Colonic mucosa (tissue), 4 donors: ENCODE results near the gene UBAP1. TPM values are rescaled to one million over a fixed set of nuclear protein-coding genes. Genes with fewer than 3 reads are reported as not detected.
"Not testable (repeated sequence)": the region's sequence is repeated elsewhere in the genome, so short reads cannot be mapped to it uniquely, and the experiment has no call there.

Source experiments
- DNase-seq: peaks from one replicate; pipeline ENCODE4 v3.0.0-alpha.2; 2020
- H3K27ac ChIP-seq: fragments of 200-600 bp; one replicate; pipeline ENCODE4 v1.8.0; 2021
- H3K27me3 ChIP-seq: fragments of 200-600 bp; one replicate; pipeline ENCODE4 v1.8.0; 2021
- H3K36me3 ChIP-seq: fragments of 200-600 bp; one replicate; pipeline ENCODE4 v1.8.0; 2021
- H3K4me1 ChIP-seq: fragments of 200-600 bp; one replicate; pipeline ENCODE4 v1.8.0; 2021; ENCODE audit warnings: mild to moderate bottlenecking
- H3K4me3 ChIP-seq: fragments of 200-600 bp; one replicate; pipeline ENCODE4 v1.8.0; 2021
- H3K9ac ChIP-seq, 2 donors: one replicate each; pipeline ENCODE4 v1.7.0; 2013; ENCODE audit warnings: control low read depth in 2 of 2, low read depth in 2 of 2, low read length in 2 of 2
- H3K9me3 ChIP-seq: fragments of 200-600 bp; one replicate; pipeline ENCODE4 v1.8.0; 2021
- intact Hi-C: fragments of 100-400 bp; cut with DNase I; formaldehyde crosslinking; loops from one replicate; pipeline ENCODE4 v1.14.1; 2022
- total RNA-seq, 2 donors: library from RNA; stranded (reverse); fragmentation: NEBNext Ultra II Directional in 1 of 2; extraction: Animal tissue kit (Norgen Biotek cat#: 25700) in 1 of 2; gene quantifications; one replicate each; pipeline ENCODE4 v1.2.1, GENCODE V29; 2021
- TF ChIP-seq, protein P1 (sequence below): fragments of 200-600 bp; IDR thresholded peaks from one replicate; pipeline ENCODE4 v1.8.0; 2022; ENCODE audit warnings: antibody characterized with exemption, mild to moderate bottlenecking
- donor health status: healthy.
- donor health status: DM: no; HTN: no; CAD: no.
- donor health status: DM: no; HTN: no; CAD: no.

UBAP1 gene
- total RNA-seq, 2 donors from 2014 or later: 32.9 to 45.4 TPM

DNA sequence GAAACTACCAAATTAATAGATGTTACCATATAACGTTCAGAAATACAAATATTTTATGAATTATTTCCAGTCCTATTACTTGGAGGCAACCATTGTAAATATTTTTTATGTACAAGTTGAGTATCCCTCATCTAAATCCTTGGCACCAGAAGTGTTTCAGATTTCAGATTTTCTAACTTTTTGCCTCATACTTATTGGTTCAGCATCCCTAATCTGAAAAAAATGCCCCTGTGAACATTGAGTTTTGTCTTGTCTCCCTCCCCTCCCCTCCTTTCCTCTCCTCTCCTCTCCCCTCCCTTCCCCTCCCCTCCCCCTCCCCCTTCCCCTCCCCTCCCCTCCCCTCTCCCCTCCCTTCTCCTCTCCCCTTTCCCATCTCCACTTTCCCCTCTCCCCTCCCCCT, 40.6 kb downstream of the UBAP1 start:
- no peaks in the 10 kb centered on the region for H3K4me1 ChIP-seq
- TF ChIP-seq, protein P1, sequence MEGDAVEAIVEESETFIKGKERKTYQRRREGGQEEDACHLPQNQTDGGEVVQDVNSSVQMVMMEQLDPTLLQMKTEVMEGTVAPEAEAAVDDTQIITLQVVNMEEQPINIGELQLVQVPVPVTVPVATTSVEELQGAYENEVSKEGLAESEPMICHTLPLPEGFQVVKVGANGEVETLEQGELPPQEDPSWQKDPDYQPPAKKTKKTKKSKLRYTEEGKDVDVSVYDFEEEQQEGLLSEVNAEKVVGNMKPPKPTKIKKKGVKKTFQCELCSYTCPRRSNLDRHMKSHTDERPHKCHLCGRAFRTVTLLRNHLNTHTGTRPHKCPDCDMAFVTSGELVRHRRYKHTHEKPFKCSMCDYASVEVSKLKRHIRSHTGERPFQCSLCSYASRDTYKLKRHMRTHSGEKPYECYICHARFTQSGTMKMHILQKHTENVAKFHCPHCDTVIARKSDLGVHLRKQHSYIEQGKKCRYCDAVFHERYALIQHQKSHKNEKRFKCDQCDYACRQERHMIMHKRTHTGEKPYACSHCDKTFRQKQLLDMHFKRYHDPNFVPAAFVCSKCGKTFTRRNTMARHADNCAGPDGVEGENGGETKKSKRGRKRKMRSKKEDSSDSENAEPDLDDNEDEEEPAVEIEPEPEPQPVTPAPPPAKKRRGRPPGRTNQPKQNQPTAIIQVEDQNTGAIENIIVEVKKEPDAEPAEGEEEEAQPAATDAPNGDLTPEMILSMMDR: no peak
- no peak overlapping the region for H3K27ac ChIP-seq
- no peaks in the 10 kb centered on the region for H3K9me3 ChIP-seq
- intact Hi-C loops: no loop called here
- no peaks in the 10 kb centered on the region for H3K27me3 ChIP-seq
- DNase-seq: no peak
- H3K9ac ChIP-seq: no peak overlapping the region
- H3K36me3 ChIP-seq: no peaks in the 10 kb centered on the region
- H3K4me3 ChIP-seq: no peak overlapping the region

DNA sequence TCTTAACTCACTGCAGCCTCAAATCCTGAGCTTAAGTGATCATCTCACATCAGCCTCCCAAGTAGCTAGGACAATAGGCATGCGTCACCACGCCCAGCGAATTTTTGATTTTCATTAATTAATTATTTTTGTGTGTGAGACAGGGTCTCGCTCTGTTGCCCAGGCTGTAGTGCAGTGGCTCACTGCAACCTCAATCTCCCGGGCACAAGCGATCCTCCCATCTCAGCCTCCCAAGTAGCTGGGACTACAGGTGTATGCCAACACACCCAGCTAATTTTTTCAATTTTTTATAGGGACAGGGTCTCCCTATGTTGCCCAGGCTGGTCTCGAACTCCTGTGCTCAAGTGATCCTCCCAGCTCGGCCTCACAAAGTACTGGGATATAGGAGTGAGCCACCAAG, 41.4 kb downstream of the UBAP1 start:
- intact Hi-C loops: no loop called here
- TF ChIP-seq, protein P1: no peak
- H3K27ac ChIP-seq: no peak overlapping the region

DNA sequence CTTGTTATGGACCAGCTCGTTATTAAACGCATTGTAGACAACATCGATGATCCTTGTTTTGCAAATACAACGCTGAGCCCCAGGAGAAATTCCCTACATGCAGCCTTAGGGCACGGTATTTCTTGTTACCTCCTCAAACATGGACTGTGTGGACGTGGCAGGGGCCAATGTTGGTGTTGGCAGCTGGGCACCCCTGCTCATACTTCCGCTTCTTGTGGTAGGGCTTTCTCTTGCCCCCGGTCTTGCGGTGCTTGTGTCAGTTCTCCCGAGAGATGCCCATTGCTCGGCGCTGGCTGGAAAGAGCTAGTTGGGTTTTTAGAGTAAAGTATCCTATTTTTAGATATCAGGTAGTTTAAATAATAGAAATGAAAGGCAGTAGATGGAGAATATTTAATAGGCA, 45.5 kb downstream of the UBAP1 start:
- TF ChIP-seq, protein P1: no peak
- Histone ChIP-seq H3K27me3 (no peaks in the 10 kb centered on the region), H3K27ac (no peak overlapping the region), H3K4me1 (no peaks in the 10 kb centered on the region), H3K9ac (no peak overlapping the region), H3K9me3 (no peaks in the 10 kb centered on the region), H3K36me3 (no peaks in the 10 kb centered on the region), H3K4me3 (no peak overlapping the region)
- no peak for DNase-seq
- intact Hi-C loops: no loop called here

More for the DNA sequence above, 41.4 kb downstream of the UBAP1 start:
- Histone ChIP-seq H3K9ac (no peak overlapping the region), H3K4me3 (no peak overlapping the region), H3K9me3 (no peaks in the 10 kb centered on the region), H3K4me1 (no peaks in the 10 kb centered on the region), H3K27me3 (no peaks in the 10 kb centered on the region), H3K36me3 (no peaks in the 10 kb centered on the region)
- no peak for DNase-seq

DNA sequence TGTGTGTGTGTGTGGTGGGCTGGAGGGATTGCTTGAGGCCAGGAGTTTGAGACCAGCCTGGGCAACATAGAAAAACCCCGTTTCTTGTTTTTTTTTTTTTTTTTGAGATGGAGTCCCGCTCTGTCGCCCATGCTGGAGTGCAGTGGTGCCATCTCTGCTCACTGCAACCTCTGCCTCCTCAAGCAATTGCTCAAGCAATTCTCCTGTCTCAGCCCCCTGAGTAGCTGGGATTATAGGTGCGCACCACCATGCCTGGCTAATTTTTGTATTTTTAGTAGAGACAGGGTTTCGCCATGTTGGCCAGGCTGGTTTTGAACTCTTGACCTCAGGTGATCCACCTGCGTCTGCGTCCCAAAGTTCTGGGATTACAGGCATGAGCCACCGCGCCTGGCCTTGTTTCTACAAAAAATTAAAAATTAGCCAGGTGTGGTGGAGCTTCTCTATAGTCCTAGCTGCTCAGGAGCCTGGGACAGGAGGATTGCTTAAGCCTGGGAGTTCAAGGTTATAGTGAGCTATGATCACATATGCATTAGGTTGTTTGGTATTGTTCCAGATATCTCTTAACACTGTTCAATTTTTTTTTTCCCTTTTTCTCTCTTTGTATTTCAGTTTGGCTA, 47.4 kb downstream of the UBAP1 start:
- H3K27me3 ChIP-seq, H3K4me3 ChIP-seq, H3K9ac ChIP-seq, DNase-seq, H3K36me3 ChIP-seq, H3K9me3 ChIP-seq, H3K27ac ChIP-seq, intact Hi-C loops, H3K4me1 ChIP-seq: not testable (repeated sequence)

DNA sequence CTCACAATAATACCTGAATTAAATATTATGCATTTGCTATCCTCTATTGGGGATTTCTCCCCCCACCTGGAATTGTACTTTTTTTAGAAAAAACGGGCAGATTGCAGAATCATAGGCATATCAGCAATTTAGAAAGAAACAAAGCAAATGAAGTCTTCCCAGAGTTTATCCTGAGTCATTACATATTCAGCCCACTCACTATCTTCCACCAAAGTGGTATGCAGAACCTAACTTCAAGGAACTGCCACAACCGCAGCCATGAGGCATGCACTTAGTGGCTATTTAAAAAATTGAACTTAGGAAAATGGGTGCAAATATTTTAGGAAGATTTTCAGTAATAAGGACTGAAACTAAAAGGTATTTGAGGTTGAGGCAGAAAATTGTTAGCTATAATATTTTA, 48.6 kb downstream of the UBAP1 start:
- DNase-seq: no peak
- Histone ChIP-seq H3K4me1 (no peaks in the 10 kb centered on the region), H3K36me3 (no peaks in the 10 kb centered on the region), H3K9ac (no peak overlapping the region), H3K27me3 (no peaks in the 10 kb centered on the region), H3K9me3 (no peaks in the 10 kb centered on the region), H3K27ac (no peak overlapping the region), H3K4me3 (no peak overlapping the region)
- TF ChIP-seq, protein P1: no peak
- intact Hi-C loops: no loop called here

DNA sequence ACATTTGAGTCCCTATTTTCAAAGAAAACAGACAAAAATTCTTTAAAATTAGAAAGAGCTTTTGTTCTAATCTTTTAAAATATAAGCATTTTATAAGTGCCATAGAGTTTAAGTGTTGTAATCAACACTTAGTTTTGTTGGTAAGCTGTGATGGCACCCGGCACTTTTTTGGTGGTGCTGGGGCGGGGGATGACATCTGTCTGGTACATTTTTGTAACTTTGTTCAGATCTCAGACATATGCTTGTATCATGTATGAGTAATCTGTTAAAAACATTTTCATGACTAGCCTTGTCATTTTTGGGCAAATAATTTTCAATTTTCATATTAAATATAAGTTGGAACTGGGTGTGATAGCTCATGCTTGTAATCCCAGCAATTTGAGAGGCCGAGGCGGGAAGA, 51.7 kb downstream of the UBAP1 start:
- TF ChIP-seq, protein P1: no peak
- Histone ChIP-seq H3K27ac (no peak overlapping the region), H3K27me3 (no peaks in the 10 kb centered on the region), H3K36me3 (no peaks in the 10 kb centered on the region), H3K9me3 (no peaks in the 10 kb centered on the region), H3K9ac (no peak overlapping the region), H3K4me1 (no peaks in the 10 kb centered on the region), H3K4me3 (no peak overlapping the region)
- DNase-seq: no peak
- intact Hi-C loops: no loop called here
